GM12892 (cell line): ENCODE data around the gene PAX1.

ENCODE experiments used
- POLR2A ChIP-seq: IDR thresholded peaks from 2 replicates; pipeline ENCODE4 v1.6.1; 2011; ENCODE audit warnings: low read depth, low read length, control low read depth
- POLR2AphosphoS5 ChIP-seq: IDR thresholded peaks from 2 replicates; pipeline ENCODE4 v1.6.1; 2011; ENCODE audit warnings: low read depth, low read length, control low read depth
- TAF1 ChIP-seq: IDR thresholded peaks from 2 replicates; pipeline ENCODE4 v1.6.1; 2011; ENCODE audit warnings: low read depth, mild to moderate bottlenecking, control low read depth, low read length, borderline replicate concordance

DNA sequence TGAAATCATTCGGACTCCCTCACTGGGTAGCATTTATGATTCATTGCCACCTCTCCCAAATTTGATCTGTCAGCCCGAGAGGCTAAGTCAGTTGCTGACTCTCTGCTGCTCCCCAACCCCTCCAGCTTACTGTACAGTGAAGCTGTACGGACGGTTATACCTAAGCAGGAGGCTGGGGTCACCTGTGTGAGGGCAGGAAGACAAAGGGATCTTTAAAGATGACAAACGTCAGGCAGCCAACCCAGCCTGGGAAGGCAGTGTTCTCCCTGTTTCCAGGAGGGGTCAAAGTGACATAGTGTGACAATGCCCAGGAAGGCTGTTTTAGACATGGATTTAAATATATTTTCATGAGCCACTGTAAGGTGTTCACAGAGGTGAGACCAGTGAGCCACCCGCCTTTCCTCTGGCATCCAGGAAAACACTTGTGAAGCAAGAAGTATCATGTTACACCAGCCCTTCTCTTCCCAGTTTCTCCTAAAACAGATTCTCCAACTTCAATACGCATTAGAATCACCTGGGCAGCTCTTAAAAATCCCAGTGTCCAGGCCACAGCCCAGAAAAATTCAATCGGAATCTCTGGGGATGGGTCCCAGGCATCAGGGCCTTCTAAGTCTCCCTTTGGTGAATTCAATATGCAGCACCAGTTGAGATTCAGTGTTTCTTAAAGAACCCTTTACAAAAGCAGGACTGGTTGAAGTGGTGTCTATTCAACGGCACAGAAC is 6.8 kb upstream of the PAX1 start:
- TF ChIP-seq POLR2A, result no peak
- no peak for TF ChIP-seq POLR2AphosphoS5
- no peak for TF ChIP-seq TAF1
